Spinal cord (tissue), 10 donors: Measurements from ENCODE around the gene TLE5. TPM values are rescaled to one million over a fixed set of nuclear protein-coding genes. Genes with fewer than 3 reads are reported as not detected.
"Not testable (repeated sequence)": the region's sequence is repeated elsewhere in the genome, so short reads cannot be mapped to it uniquely, and the experiment has no call there.

ENCODE experiments used
- DNase-seq, 6 donors: peaks; one replicate each; pipeline versions ENCODE4 v3.0.0 to v3.0.0-alpha.2; 2013 to 2015; ENCODE audit warnings: low spot score in 6 of 6, low read depth in 4 of 6
- H3K27ac ChIP-seq: one replicate; pipeline ENCODE4 v1.5.1; 2013; ENCODE audit warnings: low read depth, low read length, control low read depth
- H3K27me3 ChIP-seq: one replicate; pipeline ENCODE4 v1.6.1; 2013; ENCODE audit warnings: low read length; ENCODE audit not compliant: control insufficient read depth, insufficient read depth
- H3K36me3 ChIP-seq: one replicate; pipeline ENCODE4 v1.6.1; 2013; ENCODE audit warnings: low read length; ENCODE audit not compliant: control insufficient read depth, insufficient read depth
- H3K4me1 ChIP-seq: one replicate; pipeline ENCODE4 v1.6.1; 2013; ENCODE audit warnings: low read length; ENCODE audit not compliant: control insufficient read depth, insufficient read depth
- H3K4me3 ChIP-seq: one replicate; pipeline ENCODE4 v1.5.1; 2013; ENCODE audit warnings: low read depth, low read length, control low read depth
- H3K9me3 ChIP-seq: one replicate; pipeline ENCODE4 v1.6.1; 2013; ENCODE audit warnings: low read length; ENCODE audit not compliant: control insufficient read depth, insufficient read depth
- WGBS: methylation state at CpG from one replicate; pipeline ENCODE4 v1.1.5; 2013; ENCODE audit warnings: missing lambda C conversion rate; ENCODE audit not compliant: insufficient coverage; 5-methylcytosine and 5-hydroxymethylcytosine counted together
- polyA plus RNA-seq, 2 donors: library from polyadenylated mRNA; unstranded; fragments of 120-200 nt; gene quantifications; one replicate each; pipeline ENCODE4 v1.2.1, GENCODE V29; 2013; ENCODE audit not compliant: insufficient read length in 2 of 2
- total RNA-seq, 2 donors: library from RNA; depleted of rRNA in 1 of 2; stranded (reverse); fragments of 120-200 nt in 1 of 2; fragments of >200 nt in 1 of 2; gene quantifications; one replicate each; pipeline versions ENCODE4 v1.2.3 to v1.2.4, GENCODE V29; 2013 to 2014
- donor health status: healthy.

TLE5 gene
- total and polyA plus RNA-seq, 4 donors = 124 to 1,010 (median 578) TPM

DNA sequence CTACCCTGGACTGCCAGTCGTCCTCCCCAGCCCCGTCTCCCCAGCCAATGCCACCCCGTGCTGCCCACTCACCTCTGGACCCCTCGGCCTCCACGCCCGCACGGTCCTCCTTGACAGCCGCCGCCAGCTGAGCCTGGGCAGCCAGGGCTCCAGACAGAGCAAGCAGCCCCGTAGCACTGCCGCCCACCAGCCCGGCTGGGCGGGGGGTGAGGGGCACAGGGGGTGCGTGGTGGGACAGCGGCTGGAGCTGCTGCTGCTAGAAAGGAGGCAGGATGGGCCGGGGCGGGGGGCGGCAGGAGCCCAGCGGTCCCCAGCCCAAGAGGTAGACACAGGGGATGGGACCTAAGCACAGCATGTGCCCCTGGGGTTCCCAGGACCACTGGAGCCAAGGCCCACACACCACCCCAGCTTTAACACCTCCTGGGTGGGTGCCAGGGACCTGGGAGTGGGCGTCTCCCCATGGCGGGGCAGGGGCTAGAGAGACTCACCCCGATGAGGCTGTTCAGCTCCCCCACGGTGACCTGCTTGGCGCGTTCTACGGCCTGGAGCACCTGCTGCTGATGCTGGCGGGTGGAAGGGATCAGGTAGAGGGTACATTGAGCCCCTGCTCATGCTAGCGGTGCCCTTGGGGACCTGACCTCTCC, 43.0 kb downstream of the TLE5 start:
- Histone ChIP-seq H3K4me3 (no peak overlapping the region), H3K27me3 (no peaks in the 10 kb centered on the region), H3K27ac (no peak overlapping the region), H3K4me1 (no peaks in the 10 kb centered on the region), H3K36me3 (peaks cover 29% of the 10 kb centered on the region), H3K9me3 (no peaks in the 10 kb centered on the region)
- DNase-seq = no peak
- 91% methylated on average over 18 of the region's 28 CpGs for WGBS

DNA sequence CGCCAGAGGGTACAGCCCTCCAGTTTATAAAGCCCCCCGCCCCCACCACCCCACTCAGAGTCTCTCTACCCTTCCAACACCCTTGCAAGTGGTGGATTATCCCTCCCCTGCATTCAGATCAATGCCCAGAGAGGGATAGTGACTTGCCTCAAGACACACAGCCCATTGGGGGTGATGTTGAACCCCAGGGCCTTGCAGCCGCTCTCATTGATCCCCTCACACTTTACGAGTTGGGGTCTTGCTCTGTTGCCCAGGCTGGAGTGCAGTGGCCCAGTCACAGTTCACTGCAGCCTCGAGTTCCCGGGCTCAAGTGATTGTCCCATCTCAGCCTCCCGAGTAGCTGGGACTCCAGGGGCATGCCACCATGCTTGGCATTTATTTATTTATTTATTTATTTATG, 44.4 kb downstream of the TLE5 start:
- Histone ChIP-seq H3K4me3 (no peak overlapping the region), H3K27ac (no peak overlapping the region), H3K36me3 (peaks cover 37% of the 10 kb centered on the region), H3K9me3 (no peaks in the 10 kb centered on the region), H3K4me1 (peaks cover 10% of the 10 kb centered on the region), H3K27me3 (no peaks in the 10 kb centered on the region)
- WGBS = 86% methylated on average over 3 of the region's 7 CpGs
- no peak for DNase-seq

DNA sequence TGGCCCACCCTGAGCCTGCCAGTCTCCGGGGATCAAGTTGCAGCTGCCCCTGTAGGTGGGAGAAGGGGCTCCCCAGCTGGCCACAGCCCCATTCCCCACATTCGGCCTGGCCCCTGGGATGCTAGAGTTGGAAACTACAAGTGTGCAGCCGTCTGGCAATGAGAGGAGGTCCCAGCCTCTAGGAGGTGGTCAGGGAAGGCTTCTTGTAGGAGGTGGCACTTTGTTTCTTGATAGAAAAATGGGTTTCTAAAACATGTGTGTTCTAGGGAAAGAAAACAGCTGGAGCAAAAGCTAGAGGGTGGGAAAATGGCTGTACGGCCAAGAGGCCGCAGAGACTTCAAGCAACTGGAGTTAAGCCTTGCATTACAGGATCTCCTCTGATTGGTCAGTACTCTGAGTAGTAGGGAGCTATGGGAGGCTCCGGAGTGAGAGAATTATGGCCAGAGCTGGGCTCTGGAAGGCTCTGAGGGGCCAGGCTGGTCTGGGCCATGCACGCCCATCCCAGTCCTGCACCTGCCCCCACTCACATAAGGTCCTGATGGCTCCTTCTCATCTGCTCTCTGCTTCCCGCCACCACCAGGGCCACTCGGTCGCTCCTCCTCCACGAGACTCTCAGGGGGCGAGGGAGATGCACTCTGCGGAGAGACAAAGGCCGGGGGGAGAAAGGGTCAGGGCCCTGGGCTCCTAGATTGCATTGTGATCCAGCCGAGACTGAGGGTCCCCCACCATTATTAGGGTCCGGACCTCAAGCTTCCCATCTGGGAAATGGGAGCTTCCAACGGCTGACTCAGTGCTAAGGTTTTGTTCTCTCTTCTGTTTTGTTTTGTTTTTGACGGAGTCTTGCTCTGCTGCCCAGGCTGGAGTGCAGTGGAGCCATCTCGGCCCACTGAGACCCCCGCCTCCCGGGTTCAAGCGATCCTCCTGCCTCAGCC, 46.9 kb downstream of the TLE5 start:
- no peaks in the 10 kb centered on the region for H3K9me3 ChIP-seq
- H3K4me1 ChIP-seq = peaks cover 15% of the 10 kb centered on the region
- no peak overlapping the region for H3K27ac ChIP-seq
- WGBS = 88% methylated on average over 17 of the region's 22 CpGs
- H3K27me3 ChIP-seq = no peaks in the 10 kb centered on the region
- no peak for DNase-seq
- no peak overlapping the region for H3K4me3 ChIP-seq
- peaks cover 49% of the 10 kb centered on the region for H3K36me3 ChIP-seq

DNA sequence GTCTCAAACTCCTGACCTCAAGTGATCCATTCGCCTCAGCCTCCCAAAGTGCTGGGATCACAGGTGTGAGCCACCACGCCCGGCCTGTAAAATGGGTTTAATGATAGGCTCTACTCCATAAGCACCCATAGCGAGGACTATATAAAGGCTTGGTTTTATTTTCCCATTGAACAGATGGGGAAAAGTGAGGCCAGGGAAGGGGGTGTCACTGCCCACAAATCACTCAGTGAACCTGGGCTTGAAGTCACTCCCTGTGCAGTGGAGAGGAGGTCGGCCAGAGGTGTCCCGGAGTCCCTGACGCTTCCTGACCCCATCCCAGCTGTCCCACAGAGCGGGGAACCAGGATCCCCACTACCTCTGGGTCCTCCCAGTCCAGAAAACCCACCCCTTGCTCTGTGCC, 48.2 kb downstream of the TLE5 start:
- Histone ChIP-seq H3K4me3 (no peak overlapping the region), H3K36me3 (peaks cover 52% of the 10 kb centered on the region), H3K9me3 (no peaks in the 10 kb centered on the region), H3K27me3 (no peaks in the 10 kb centered on the region), H3K4me1 (peaks cover 15% of the 10 kb centered on the region), H3K27ac (no peak overlapping the region)
- no peak for DNase-seq
- 100% methylated on average over 1 of the region's 8 CpGs for WGBS

DNA sequence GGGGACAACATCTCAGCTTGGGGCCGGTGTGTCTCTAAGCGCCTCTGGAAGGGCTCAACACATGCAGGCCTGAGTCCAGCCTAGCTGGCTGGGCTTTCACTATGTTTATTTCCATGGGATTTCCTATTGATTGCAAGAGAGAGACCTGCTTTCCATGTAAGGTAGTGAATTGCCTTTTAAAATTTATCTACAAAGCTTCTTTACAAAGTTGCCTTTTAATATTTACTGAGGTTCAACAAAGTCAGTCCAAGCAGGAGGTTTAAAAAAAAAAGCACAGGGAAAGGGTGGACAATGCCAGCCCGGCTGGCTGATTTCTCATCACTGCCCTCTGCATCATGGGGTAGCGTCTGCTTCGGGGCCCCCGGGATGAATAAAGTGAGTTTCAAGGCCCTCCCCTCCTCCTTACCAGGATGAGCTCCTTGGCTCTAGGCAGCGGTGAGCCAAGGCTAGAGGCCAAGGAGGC, 49.0 kb downstream of the TLE5 start:
- peak in 1 of 6 donors; percentile 32 for DNase-seq
- Histone ChIP-seq H3K9me3 (no peaks in the 10 kb centered on the region), H3K27ac (no peak overlapping the region), H3K4me1 (peaks cover 15% of the 10 kb centered on the region), H3K36me3 (peaks cover 51% of the 10 kb centered on the region), H3K4me3 (no peak overlapping the region), H3K27me3 (no peaks in the 10 kb centered on the region)
- WGBS = 29% methylated on average over 7 of the region's 7 CpGs

DNA sequence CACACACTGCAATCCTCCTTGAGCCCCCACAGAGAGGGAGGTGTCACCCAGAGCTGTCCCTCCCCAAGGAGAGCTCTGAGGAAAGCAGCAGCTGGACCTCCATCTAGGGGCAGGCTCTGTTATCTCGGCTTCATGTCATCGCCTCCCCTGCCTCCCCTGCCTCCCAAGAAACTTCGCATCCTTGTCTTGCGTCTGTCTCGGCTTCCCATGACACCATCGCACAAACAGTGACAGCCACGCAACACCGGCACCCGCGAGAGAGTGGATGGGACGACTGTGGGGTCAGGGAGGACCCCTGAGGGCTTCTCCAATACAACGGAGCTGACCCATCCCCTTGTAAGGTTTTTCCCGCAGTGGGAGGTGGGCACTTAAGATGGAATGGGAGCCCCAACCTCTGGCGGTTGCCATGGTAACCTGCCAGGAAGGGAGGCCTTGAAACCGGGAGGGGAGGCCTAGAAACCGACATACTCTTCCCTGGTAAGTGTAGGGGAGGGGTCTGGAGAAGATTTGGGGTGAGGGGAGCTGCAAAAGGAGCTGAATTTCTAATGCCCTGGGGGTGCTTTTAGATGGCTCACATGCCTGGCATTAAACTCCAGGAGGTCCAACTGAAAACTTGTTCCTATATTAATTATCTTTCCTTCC, 49.6 kb downstream of the TLE5 start:
- Histone ChIP-seq H3K27ac (no peak overlapping the region), H3K4me1 (peaks cover 15% of the 10 kb centered on the region), H3K4me3 (no peak overlapping the region), H3K27me3 (no peaks in the 10 kb centered on the region), H3K9me3 (no peaks in the 10 kb centered on the region), H3K36me3 (peaks cover 56% of the 10 kb centered on the region)
- 37% methylated on average over 15 of the region's 16 CpGs for WGBS
- DNase-seq = peak in 2 of 6 donors; percentile 26 to 72

DNA sequence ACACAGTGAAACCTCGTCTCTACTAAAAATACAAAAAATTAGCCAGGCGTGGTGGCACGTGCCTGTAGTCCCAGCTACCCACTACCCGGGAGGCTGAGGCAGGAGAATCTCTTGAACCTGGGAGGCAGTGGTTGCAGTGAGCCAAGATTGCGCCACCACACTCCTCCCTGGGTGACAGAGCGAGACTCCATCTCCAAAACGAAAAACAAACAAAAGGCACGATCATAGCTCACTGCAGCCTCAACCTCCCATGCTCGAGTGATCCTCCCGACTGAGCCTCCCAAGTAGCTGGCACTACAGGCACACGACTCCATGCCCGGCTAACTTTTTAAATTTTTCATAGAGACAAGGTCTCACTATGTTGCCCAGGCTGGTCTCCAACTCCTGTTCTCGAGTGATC, 50.2 kb downstream of the TLE5 start:
- peaks cover 57% of the 10 kb centered on the region for H3K36me3 ChIP-seq
- not testable (repeated sequence) for H3K9me3 ChIP-seq, DNase-seq, H3K4me3 ChIP-seq, H3K27ac ChIP-seq, H3K27me3 ChIP-seq
- WGBS = 89% methylated on average over 11 of the region's 13 CpGs
- H3K4me1 ChIP-seq = peaks cover 15% of the 10 kb centered on the region

DNA sequence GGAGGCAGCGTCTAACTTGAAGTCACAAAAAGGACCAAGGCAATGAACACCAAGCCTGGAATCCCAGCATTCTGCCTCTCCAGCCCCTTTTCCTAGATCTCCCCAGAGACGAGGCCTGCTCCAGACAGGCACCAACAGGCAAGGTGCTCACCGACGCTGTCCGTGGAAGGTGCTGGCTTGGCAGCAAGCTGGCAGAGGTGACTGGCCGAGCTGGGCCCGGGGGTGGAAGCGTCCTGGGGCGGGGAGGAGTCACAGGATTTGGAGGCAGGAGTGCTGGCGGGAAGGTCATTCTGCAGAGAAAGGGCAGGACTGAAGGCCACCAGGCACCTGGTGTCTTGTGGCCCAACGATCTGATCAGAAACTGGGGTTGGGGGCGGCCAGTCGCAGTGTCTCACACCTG, 51.4 kb downstream of the TLE5 start:
- H3K36me3 ChIP-seq = peaks cover 63% of the 10 kb centered on the region
- no peaks in the 10 kb centered on the region for H3K27me3 ChIP-seq

DNA sequence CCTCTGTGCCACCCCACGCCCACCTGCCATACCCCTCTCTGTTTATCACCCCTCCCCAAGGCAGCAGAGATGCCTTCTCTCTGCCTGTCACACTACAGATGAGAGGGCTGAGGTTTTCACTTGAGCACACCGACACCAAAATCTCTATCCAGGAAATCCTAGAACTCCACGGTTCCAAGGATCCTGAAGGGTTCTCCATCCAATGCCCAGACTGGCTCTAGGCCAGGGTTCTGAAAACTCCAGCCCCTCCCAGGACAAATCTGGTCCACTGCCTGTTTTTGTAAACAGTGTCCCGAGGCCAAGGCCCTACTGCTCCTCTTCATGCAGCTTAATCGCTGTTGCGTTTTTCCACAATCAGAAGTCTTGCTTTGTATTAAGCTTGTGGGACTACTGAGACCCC, 53.3 kb downstream of the TLE5 start:
- Histone ChIP-seq H3K4me3 (no peak overlapping the region), H3K9me3 (no peaks in the 10 kb centered on the region), H3K36me3 (peaks cover 64% of the 10 kb centered on the region), H3K27me3 (no peaks in the 10 kb centered on the region), H3K27ac (no peak overlapping the region), H3K4me1 (peaks cover 15% of the 10 kb centered on the region)
- no peak for DNase-seq
- WGBS = 59% methylated on average over 5 of the region's 6 CpGs

More for the DNA sequence above, 51.4 kb downstream of the TLE5 start:
- no peak overlapping the region for H3K27ac ChIP-seq
- no peak overlapping the region for H3K4me3 ChIP-seq
- DNase-seq = no peak
- H3K9me3 ChIP-seq = no peaks in the 10 kb centered on the region
- H3K4me1 ChIP-seq = peaks cover 15% of the 10 kb centered on the region
- WGBS = 86% methylated on average over 13 of the region's 13 CpGs
